IMR-90 (cell line): ENCODE results near the gene SMIM12. TPM values are rescaled to one million over a fixed set of nuclear protein-coding genes. Genes with fewer than 3 reads are reported as not detected.

Experiments used
- ATAC-seq: fragments of 200-7000 bp; cut with Tn5 transposase; 2 replicates; pipeline ENCODE4 v1.9.1; 2020; ENCODE audit warnings: low read depth, mild to moderate bottlenecking, moderate library complexity
- BruUV-seq: library from RNA; stranded (reverse); fragments of 400-500 nt; replicated peaks from 2 replicates; lab custom pipeline; 2021; lab: Mats Ljungman, UMichigan
- CTCF ChIA-PET: fragments of 300-600 bp; formaldehyde crosslinking; extraction: SDS; loops from one replicate; lab custom pipeline; 2021; ENCODE audit warnings: antibody characterized with exemption; lab: Yijun Ruan, JAX
- POLR2A ChIA-PET: fragments of 300-600 bp; sonication (Branson Sonifier 250); formaldehyde crosslinking; loops from one replicate; lab custom pipeline; 2022; ENCODE audit warnings: antibody characterized with exemption; ENCODE audit not compliant: unreplicated experiment; lab: Charles Lee
- DNase-seq: peaks from one replicate; pipeline ENCODE4 v3.0.0; 2013
- H2AFZ ChIP-seq: replicated peaks from 2 replicates; pipeline ENCODE3; 2013; ENCODE audit warnings: low read length, mild to moderate bottlenecking; ENCODE audit not compliant: poor library complexity
- H2AK5ac ChIP-seq: 2 replicates; pipeline ENCODE4 v1.6.1; 2013; ENCODE audit warnings: low read depth, low read length, inconsistent platforms
- H2AK9ac ChIP-seq: replicated peaks from 2 replicates; pipeline ENCODE3; 2013; ENCODE audit warnings: mild to moderate bottlenecking, low read depth, low read length, moderate library complexity; ENCODE audit not compliant: poor library complexity
- H2BK120ac ChIP-seq: 2 replicates; pipeline ENCODE4 v1.6.1; 2013; ENCODE audit warnings: low read depth, low read length, inconsistent platforms
- H2BK15ac ChIP-seq: 3 replicates; pipeline ENCODE4 v1.6.1; 2013; ENCODE audit warnings: low read depth, low read length, inconsistent platforms
- H2BK20ac ChIP-seq: 2 replicates; pipeline ENCODE4 v1.6.1; 2013; ENCODE audit warnings: low read depth, mild to moderate bottlenecking, inconsistent platforms, low read length, moderate library complexity
- H2BK5ac ChIP-seq: 2 replicates; pipeline ENCODE4 v1.6.1; 2013; ENCODE audit warnings: mild to moderate bottlenecking, low read depth, low read length, inconsistent platforms; ENCODE audit not compliant: poor library complexity, severe bottlenecking
- H3K14ac ChIP-seq: replicated peaks from 2 replicates; pipeline ENCODE4 v1.6.1; 2013; ENCODE audit warnings: low read depth, low read length, inconsistent platforms
- H3K18ac ChIP-seq: 2 replicates; pipeline ENCODE4 v1.6.1; 2013; ENCODE audit warnings: low read depth, low read length, control low read depth
- H3K23ac ChIP-seq: 2 replicates; pipeline ENCODE4 v1.6.1; 2013; ENCODE audit warnings: low read depth, low read length, inconsistent platforms
- H3K27ac ChIP-seq: 2 replicates; pipeline ENCODE4 v1.5.1; 2013; ENCODE audit warnings: mild to moderate bottlenecking, control low read depth, low read length; ENCODE audit not compliant: insufficient read depth
- H3K27me3 ChIP-seq: 2 replicates; pipeline ENCODE4 v1.6.1; 2013; ENCODE audit warnings: low read length; ENCODE audit not compliant: control insufficient read depth, insufficient read depth
- H3K36me3 ChIP-seq: 2 replicates; pipeline ENCODE4 v1.6.1; 2013; ENCODE audit warnings: low read length, mixed read lengths; ENCODE audit not compliant: control insufficient read depth, insufficient read depth
- H3K4ac ChIP-seq: 2 replicates; pipeline ENCODE4 v1.6.1; 2013; ENCODE audit warnings: low read depth, low read length, inconsistent platforms
- H3K4me1 ChIP-seq: 2 replicates; pipeline ENCODE4 v1.6.1; 2013; ENCODE audit warnings: low read length, mixed read lengths; ENCODE audit not compliant: control insufficient read depth, insufficient read depth
- H3K4me2 ChIP-seq: 2 replicates; pipeline ENCODE4 v1.6.1; 2013; ENCODE audit warnings: low read depth, mild to moderate bottlenecking, control low read depth, low read length, moderate library complexity
- H3K4me3 ChIP-seq: 2 replicates; pipeline ENCODE4 v1.5.1; 2013; ENCODE audit warnings: low read depth, mild to moderate bottlenecking, control low read depth, low read length, moderate library complexity; ENCODE audit not compliant: insufficient read depth
- H3K56ac ChIP-seq: 2 replicates; pipeline ENCODE4 v1.6.1; 2013; ENCODE audit warnings: low read length, inconsistent platforms; ENCODE audit not compliant: insufficient read depth; ENCODE audit errors: extremely low read depth
- H3K79me1 ChIP-seq, 2 experiments: 2 replicates each; pipeline ENCODE4 v1.6.1; 2013; ENCODE audit warnings: low read length in 2 of 2, inconsistent platforms in 1 of 2, low read depth in 1 of 2
- H3K9ac ChIP-seq: 2 replicates; pipeline ENCODE4 v1.6.1; 2013; ENCODE audit warnings: low read depth, low read length, control low read depth
- H3K9me1 ChIP-seq: 2 replicates; pipeline ENCODE4 v1.6.1; 2013; ENCODE audit warnings: low read length, inconsistent platforms; ENCODE audit not compliant: insufficient read depth
- H3K9me3 ChIP-seq: 2 replicates; pipeline ENCODE4 v1.6.1; 2013; ENCODE audit warnings: low read length; ENCODE audit not compliant: control insufficient read depth, insufficient read depth
- H4K20me1 ChIP-seq: 2 replicates; pipeline ENCODE4 v1.6.1; 2013; ENCODE audit warnings: low read length, inconsistent platforms; ENCODE audit not compliant: insufficient read depth
- H4K5ac ChIP-seq: 2 replicates; pipeline ENCODE4 v1.6.1; 2013; ENCODE audit warnings: mild to moderate bottlenecking, low read depth, low read length, control low read depth
- H4K8ac ChIP-seq, 2 experiments: 2 replicates each; pipeline ENCODE4 v1.6.1; 2013; ENCODE audit warnings: low read depth in 2 of 2, low read length in 2 of 2, control low read depth in 1 of 2, inconsistent platforms in 1 of 2
- H4K91ac ChIP-seq: 2 replicates; pipeline ENCODE4 v1.6.1; 2013; ENCODE audit warnings: low read depth, low read length, inconsistent platforms; ENCODE audit not compliant: insufficient read depth
- BHLHE40 ChIP-seq: fragments of 150-350 bp; IDR thresholded peaks from 2 replicates; pipeline ENCODE4 v1.6.1; 2016; ENCODE audit warnings: mild to moderate bottlenecking, low read depth, low read length
- CEBPB ChIP-seq: IDR thresholded peaks from 2 replicates; pipeline ENCODE4 v1.6.1; 2012; ENCODE audit warnings: low read depth, low read length, improper control_type of control experiment
- CHD1 ChIP-seq: IDR thresholded peaks from 2 replicates; pipeline ENCODE4 v1.6.1; 2012; ENCODE audit warnings: low read depth, low read length, improper control_type of control experiment
- CTCF ChIP-seq: conservative IDR thresholded peaks from 2 replicates; pipeline ENCODE4 v1.5.1; 2012; ENCODE audit warnings: mild to moderate bottlenecking, low read depth, low read length, improper control_type of control experiment
- ELK1 ChIP-seq: fragments of 150-350 bp; IDR thresholded peaks from 2 replicates; pipeline ENCODE4 v1.6.1; 2016; ENCODE audit warnings: low read depth, mild to moderate bottlenecking, low read length, moderate library complexity, borderline replicate concordance
- MAFK ChIP-seq: IDR thresholded peaks from 2 replicates; pipeline ENCODE4 v1.6.1; 2012; ENCODE audit warnings: low read depth, low read length, improper control_type of control experiment
- MAZ ChIP-seq: IDR thresholded peaks from 2 replicates; pipeline ENCODE4 v1.6.1; 2012; ENCODE audit warnings: low read depth, mild to moderate bottlenecking, low read length, improper control_type of control experiment, moderate library complexity, borderline replicate concordance
- NFE2L2 ChIP-seq: fragments of 150-350 bp; IDR thresholded peaks from 2 replicates; pipeline ENCODE4 v1.6.1; 2016; ENCODE audit warnings: low read depth, mild to moderate bottlenecking, low read length
- POLR2A ChIP-seq: IDR thresholded peaks from 2 replicates; pipeline ENCODE4 v1.6.1; 2012; ENCODE audit warnings: mild to moderate bottlenecking, low read depth, low read length
- RAD21 ChIP-seq: IDR thresholded peaks from 2 replicates; pipeline ENCODE4 v1.6.1; 2012; ENCODE audit warnings: low read length, improper control_type of control experiment
- RCOR1 ChIP-seq: IDR thresholded peaks from 2 replicates; pipeline ENCODE4 v1.6.1; 2012; ENCODE audit warnings: mild to moderate bottlenecking, low read length, improper control_type of control experiment; ENCODE audit not compliant: insufficient replicate concordance
- RFX5 ChIP-seq: IDR thresholded peaks from 2 replicates; pipeline ENCODE4 v1.8.0; 2012; ENCODE audit warnings: low read depth, mild to moderate bottlenecking, low read length, moderate library complexity
- SMC3 ChIP-seq: fragments of 150-350 bp; IDR thresholded peaks from 2 replicates; pipeline ENCODE4 v1.6.1; 2016; ENCODE audit warnings: low read depth, mild to moderate bottlenecking, antibody characterized with exemption, low read length, moderate library complexity
- USF2 ChIP-seq: fragments of 150-350 bp; IDR thresholded peaks from 2 replicates; pipeline ENCODE4 v1.6.1; 2017; ENCODE audit warnings: mild to moderate bottlenecking, antibody characterized with exemption, low read length, low read depth
- WGBS, 2 experiments: methylation state at CpG; one replicate each; pipeline versions ENCODE4 v1.1.5 to v1.1.7; 2013; ENCODE audit warnings: missing lambda C conversion rate in 2 of 2; ENCODE audit not compliant: insufficient read length in 1 of 2; ENCODE audit errors: extremely low coverage in 2 of 2; 5-methylcytosine and 5-hydroxymethylcytosine counted together
- dilution Hi-C: fragments of 300-500 bp; cut with HindIII; formaldehyde crosslinking; loops from one replicate; pipeline ENCODE4 v1.14.3; 2018; ENCODE audit warnings: low sequenced_read_pairs; ENCODE audit not compliant: unreplicated experiment
- in situ Hi-C: fragments of 300-500 bp; cut with MboI; formaldehyde crosslinking; loops from 3 replicates; pipeline ENCODE4 v1.14.3; 2019; ENCODE audit warnings: low sequenced_read_pairs, inconsistent platforms, mixed read lengths
- intact Hi-C: fragments of 100-400 bp; cut with micrococcal nuclease; formaldehyde crosslinking; loops from 2 replicates; pipeline ENCODE4 v1.10.0; 2022
- polyA plus RNA-seq, 3 experiments: library from polyadenylated mRNA; depleted of rRNA; stranded (reverse); fragments of >200 nt; gene quantifications; 2 replicates each; pipeline ENCODE4 v1.2.3, GENCODE V29; 2012; ENCODE audit warnings: low replicate concordance in 1 of 3
- total RNA-seq: library from RNA; depleted of rRNA; stranded (reverse); fragments of >200 nt; gene quantifications from 2 replicates; pipeline ENCODE4 v1.2.3, GENCODE V29; 2012

Gene SMIM12
- total and polyA plus RNA-seq, 2 of the 4 experiments (the other 2 are of a cell fraction), result 31.9 to 44.4 TPM

GRCh38 chr1:34901919-34902318, 42.4 kb upstream of the SMIM12 start (continued):
- no peak for TF ChIP-seq NFE2L2

GRCh38 chr1:34900775-34901502, 41.4 kb upstream of the SMIM12 start:
- no peak overlapping the region for H3K56ac ChIP-seq
- no peak for ATAC-seq
- no peaks in the 10 kb centered on the region for H3K36me3 ChIP-seq
- H2BK15ac ChIP-seq, result no peak overlapping the region
- H2AFZ ChIP-seq, result no peak overlapping the region
- no TSS peak for BruUV-seq
- no peak overlapping the region for H3K14ac ChIP-seq
- no peaks in the 10 kb centered on the region for H4K20me1 ChIP-seq
- H3K9me3 ChIP-seq, result no peaks in the 10 kb centered on the region
- dilution Hi-C loops, result no loop called here
- H3K27ac ChIP-seq, result no peak overlapping the region
- in situ Hi-C loops, result no loop called here
- H3K4me1 ChIP-seq, result no peaks in the 10 kb centered on the region
- no peak overlapping the region for H4K5ac ChIP-seq
- no peak overlapping the region for H3K9ac ChIP-seq
- no peak overlapping the region for H2BK20ac ChIP-seq
- no peak overlapping the region for H3K18ac ChIP-seq
- H3K4ac ChIP-seq, result no peak overlapping the region
- no peak overlapping the region for H2AK9ac ChIP-seq
- 55% methylated on average over 7 of the region's 13 CpGs; no CpG with 5 or more reads in 1 of the 2 experiments for WGBS, 2 experiments
- no peak overlapping the region for H2AK5ac ChIP-seq
- no peaks in the 10 kb centered on the region for H3K79me1 ChIP-seq
- H2BK5ac ChIP-seq, result no peak overlapping the region
- H3K27me3 ChIP-seq, result peaks cover 10% of the 10 kb centered on the region
- no peak overlapping the region for H3K23ac ChIP-seq
- H3K9me1 ChIP-seq, result no peaks in the 10 kb centered on the region
- ChIA-PET POLR2A (no interaction called here), CTCF (no interaction called here)
- H3K4me3 ChIP-seq, result no peak overlapping the region
- no peak overlapping the region for H4K8ac ChIP-seq
- H2BK120ac ChIP-seq, result no peak overlapping the region
- H4K91ac ChIP-seq, result no peak overlapping the region
- DNase-seq, result no peak
- H3K4me2 ChIP-seq, result no peak overlapping the region
- intact Hi-C loops, result no loop called here
- TF ChIP-seq MAZ (no peak), NFE2L2 (no peak), SMC3 (no peak), BHLHE40 (no peak), CEBPB (no peak), RCOR1 (no peak), RFX5 (no peak), ELK1 (no peak), POLR2A (no peak), MAFK (no peak), RAD21 (no peak), CTCF (no peak), USF2 (no peak), CHD1 (no peak)
